IPS DF 4.7 (cell line): ENCODE data around the gene ADAMTS17.

Source experiments
- DNase-seq: peaks from one replicate; pipeline ENCODE4 v3.0.0-alpha.2; 2013; ENCODE audit warnings: low spot score; ENCODE audit errors: extremely low read depth

The ADAMTS17 gene

DNA sequence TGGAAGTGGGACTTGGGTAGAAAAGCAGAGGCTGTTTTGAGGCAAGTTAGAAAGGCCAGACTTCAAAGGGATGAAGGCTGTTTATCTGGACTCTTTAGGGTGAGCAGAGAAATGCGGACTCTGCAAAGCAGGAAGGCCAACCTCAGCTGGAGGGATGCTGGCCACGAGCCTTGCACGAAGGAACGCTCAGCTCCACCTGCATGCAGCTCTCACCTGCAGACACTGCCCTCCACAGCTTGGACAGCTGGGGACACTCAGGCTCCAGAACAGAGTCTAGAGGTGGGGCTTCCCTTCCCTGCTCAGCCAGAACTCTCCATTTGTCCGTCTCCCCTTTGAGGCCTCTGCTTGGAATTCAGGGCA, 229.7 kb downstream of the ADAMTS17 start:
- no peak for DNase-seq

- DNase-seq = no peak
Observed at GRCh38 chr15:100111125-100112060, 230.4 kb downstream of the ADAMTS17 start.

DNA sequence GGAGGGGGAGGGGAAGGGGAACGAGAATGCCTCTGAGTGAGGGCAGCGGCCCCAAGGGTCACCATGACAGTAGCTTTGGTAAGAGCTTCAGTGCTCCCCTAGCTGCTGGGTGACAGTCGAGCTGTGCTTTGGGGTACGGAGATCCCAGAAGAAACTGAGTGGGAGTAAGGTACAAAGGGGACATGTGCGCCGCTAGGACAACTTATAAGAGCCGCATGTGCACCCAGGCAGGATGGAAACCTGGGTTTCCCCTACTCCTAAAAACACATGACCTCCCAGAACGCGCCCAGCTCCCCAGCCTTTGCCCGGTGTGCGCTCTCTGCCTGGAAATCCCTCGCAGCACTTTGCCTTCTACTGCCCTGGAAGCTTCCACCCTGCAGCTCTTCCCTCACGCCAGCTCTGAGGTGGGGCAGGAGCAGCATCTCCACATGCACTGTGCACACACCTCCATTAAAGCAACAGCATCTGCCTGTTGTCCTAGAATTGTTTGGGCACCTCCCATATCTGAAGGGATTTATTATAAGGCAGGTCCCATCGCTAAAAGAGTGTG, 232.2 kb downstream of the ADAMTS17 start:
- DNase-seq = no peak

DNA sequence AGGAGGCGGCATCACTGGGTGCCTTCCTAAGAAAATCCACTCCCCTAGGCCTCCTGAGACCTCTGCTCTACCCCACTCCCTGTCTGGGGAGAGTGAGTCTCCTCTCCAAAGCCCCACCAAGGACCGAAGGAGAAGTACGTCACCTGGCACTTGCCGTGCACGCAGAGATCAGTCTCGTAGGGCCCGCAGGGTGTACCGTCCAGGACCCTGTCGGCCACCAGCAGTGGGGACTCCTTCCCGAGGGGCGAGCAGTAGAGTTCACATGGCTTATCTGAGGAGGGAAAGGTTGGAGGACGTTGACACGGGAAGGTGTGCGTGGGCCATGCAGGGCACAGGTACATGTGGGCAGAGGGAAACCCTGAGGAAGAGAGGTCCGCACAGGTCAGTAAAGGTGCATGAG, 232.9 kb downstream of the ADAMTS17 start:
- no peak for DNase-seq

- no peak for DNase-seq
Observed at GRCh38 chr15:100108346-100108745, 233.4 kb downstream of the ADAMTS17 start.

DNA sequence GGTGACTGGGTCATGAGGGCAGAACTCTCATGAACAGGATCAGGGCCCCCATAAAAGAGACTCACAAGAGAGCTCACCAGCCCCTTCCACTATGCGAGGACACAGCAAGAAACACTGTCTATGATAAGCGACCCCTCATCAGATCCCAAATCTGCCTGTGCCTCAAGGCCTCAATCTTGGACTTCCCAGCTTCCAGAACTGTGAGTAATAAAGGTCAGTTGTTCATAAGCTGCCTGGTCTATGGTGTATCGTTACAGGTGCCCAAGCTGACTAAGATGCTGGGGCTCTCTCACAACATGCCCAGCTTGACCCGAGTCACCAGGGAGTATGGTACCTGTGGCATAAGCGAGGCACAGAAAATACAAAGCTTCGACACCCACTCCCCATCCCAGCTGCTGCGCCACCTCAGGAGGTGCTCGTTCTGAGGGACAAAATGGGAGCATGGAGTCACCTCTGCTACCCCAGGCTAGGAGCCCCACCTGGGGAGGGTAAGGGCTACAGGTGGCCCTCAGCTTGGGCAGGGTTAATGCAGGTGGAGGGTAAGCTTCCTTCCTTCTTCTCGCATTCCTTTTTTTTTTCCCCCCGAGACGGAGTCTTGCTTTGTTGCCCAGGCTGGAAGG, 234.1 kb downstream of the ADAMTS17 start:
- no peak for DNase-seq

GRCh38 chr15:100107151-100107550, 234.6 kb downstream of the ADAMTS17 start:
- DNase-seq = no peak

DNA sequence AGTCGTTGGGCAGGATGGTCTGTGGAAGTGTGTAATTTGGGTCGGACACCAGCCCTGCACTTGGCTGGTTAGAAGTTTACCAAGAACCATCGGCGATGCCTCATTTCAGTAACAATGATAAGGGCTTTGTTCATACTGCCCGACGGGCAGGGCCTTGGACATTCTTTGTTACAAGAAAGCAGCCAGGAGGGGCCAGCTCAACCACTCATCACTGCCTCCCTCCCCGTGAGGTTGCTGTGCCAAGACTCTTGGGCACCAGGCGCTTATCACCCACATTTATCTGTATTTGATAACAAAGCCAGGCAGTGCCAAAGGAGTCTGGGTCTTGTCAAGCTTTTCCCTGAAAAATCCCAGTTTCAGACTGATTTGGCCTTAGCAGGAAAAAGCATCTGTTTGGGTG, 235.0 kb downstream of the ADAMTS17 start:
- DNase-seq = no peak

GRCh38 chr15:100105101-100105500, 236.7 kb downstream of the ADAMTS17 start:
- DNase-seq = no peak

DNA sequence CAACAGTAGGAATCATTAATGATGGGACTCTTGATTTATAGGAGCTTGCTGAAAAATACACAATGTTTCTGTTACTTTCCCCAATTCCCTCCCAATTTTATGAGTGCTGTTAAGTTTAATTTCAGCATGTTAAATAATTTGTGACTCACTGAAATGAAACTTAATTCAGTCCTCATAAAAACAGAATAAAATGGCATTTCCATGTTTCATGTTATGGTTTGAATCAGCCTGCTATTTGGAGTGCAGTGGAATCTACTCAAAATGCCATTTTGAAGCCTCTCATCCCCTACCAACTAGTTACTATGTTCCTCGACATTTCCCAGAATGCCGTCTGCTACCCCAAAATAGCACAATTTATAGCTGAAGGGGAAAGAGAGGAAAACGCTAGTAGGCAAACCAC, 237.5 kb downstream of the ADAMTS17 start:
- DNase-seq = no peak

- DNase-seq = no peak
Observed at GRCh38 chr15:100103828-100104227, 237.9 kb downstream of the ADAMTS17 start.

- no peak for DNase-seq
Observed at GRCh38 chr15:100101426-100102089, 240.2 kb downstream of the ADAMTS17 start.

DNA sequence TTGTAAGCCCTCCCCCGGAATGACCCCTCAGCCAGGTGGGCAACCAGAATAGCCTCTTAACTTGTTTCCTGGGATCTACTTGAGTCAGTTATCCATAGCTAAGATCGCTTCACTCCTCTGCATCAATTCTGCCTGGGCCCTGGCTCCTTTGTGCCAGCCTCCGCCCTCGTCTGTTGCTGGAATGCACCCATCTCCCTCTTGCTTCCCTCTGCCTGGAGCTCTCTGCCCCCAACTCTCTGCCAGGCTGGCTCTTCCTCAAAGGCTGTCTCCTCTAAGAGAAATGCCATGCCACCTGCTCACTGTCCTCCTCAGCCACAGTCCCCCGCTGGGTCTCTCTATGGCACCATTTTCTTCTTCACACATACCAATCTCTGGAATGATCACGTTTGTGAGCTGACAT, 240.8 kb downstream of the ADAMTS17 start:
- DNase-seq = no peak

DNA sequence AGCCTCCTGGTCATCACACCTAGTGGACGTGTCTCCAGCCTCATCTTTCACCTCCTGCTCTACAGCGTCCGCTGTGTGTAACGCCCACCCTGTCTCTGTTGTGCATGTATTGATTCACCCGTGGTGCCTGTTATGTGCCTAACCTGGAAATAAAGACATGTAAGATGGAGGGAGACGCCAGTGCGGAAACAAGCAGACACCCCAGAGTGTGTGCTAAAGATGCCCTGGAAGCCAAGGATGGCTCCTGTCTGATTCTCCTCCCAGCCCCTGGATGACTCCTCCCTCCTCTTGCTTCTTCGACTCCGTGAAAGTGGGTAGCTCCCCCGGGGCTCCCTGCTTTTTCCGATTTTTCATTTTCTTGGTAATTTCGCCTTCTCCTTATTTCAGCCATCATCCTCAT, 241.8 kb downstream of the ADAMTS17 start:
- no peak for DNase-seq

DNA sequence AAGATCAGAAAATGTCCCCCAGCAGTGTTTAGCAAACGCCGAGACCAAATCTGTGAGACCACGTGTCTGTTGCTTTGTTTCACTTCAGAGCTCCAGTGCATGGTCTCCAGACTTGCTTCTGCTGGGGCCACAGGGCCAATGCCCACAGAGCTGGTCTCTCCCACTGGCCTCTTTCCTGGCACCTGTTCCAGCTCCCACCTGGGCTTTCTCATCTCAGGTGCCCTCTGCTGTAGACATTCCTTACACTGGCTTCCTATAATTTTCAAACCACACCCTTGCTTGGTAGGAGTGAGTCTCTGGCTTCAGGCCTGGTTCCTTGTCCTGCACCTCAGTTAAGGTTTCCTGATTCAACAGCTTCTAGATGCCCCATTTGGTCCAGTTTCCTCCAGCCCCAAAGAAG, 243.1 kb downstream of the ADAMTS17 start:
- DNase-seq = no peak

- no peak for DNase-seq
Observed at GRCh38 chr15:100097342-100098127, 244.2 kb downstream of the ADAMTS17 start.

DNA sequence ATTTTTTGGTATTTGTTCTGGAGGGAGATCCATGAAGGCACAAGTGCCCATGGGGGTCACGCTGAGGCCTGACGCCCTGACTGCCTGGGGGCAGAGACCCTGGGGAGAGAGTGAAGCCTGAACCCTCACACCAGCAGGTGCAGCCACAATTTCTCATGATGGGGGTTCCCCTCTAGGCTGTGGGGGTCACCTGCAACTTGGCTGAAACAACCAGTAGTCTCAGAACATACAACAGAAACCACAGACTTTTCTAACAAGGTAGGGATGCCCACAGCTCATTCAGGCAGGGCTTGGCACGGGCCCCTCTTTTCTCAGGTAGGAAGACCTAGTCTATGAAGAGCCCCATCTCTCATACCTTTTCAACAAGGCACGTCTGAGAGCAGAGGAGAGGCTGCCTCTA, 245.1 kb downstream of the ADAMTS17 start:
- DNase-seq = no peak

DNA sequence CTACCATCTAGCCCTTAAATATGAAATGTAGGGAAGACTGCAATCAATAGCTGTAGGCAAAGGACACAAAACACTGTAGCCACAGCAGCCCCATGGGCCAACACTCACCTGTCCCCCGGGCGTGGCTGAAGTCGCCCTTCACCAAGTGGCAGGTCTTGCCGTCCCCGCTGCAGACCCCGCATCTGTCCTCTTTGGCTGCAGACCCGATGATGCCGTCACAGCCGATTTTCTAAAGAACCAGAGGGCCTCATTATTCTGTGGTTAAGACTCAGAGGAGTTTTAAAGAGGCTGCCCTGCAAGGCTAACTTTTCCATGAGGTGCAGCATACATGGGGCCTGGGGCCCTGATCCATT, 245.6 kb downstream of the ADAMTS17 start:
- DNase-seq = no peak

GRCh38 chr15:100095541-100096247, 246.1 kb downstream of the ADAMTS17 start:
- no peak for DNase-seq

DNA sequence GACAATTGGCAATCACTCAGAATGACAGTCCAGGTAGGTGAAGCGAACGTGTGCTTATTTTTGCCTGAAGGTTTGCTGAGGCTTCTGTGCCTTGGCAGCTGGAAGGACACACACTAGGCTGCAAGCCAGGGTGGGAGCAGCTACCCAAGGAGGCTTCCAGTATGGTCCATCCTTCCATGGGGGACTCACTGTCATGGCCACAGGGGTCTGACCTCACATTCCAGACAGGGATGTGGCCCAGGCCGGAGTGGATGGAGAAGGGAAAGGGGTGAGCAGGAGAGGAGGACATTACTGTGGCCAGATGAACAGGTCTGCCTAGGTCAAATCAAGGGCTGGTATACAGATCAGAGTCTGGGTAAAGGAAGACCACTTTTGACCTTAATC, 247.7 kb downstream of the ADAMTS17 start:
- DNase-seq = no peak
